IPS-NIHi7 (cell line): Measurements from ENCODE around the gene FGF22.
"Not testable (repeated sequence)": the region's sequence is repeated elsewhere in the genome, so short reads cannot be mapped to it uniquely, and the experiment has no call there.

ENCODE experiments used
- DNase-seq: peaks from one replicate; pipeline ENCODE4 v3.0.0; 2012; ENCODE audit warnings: mixed read lengths; ENCODE audit errors: extremely low spot score

Gene FGF22

DNA sequence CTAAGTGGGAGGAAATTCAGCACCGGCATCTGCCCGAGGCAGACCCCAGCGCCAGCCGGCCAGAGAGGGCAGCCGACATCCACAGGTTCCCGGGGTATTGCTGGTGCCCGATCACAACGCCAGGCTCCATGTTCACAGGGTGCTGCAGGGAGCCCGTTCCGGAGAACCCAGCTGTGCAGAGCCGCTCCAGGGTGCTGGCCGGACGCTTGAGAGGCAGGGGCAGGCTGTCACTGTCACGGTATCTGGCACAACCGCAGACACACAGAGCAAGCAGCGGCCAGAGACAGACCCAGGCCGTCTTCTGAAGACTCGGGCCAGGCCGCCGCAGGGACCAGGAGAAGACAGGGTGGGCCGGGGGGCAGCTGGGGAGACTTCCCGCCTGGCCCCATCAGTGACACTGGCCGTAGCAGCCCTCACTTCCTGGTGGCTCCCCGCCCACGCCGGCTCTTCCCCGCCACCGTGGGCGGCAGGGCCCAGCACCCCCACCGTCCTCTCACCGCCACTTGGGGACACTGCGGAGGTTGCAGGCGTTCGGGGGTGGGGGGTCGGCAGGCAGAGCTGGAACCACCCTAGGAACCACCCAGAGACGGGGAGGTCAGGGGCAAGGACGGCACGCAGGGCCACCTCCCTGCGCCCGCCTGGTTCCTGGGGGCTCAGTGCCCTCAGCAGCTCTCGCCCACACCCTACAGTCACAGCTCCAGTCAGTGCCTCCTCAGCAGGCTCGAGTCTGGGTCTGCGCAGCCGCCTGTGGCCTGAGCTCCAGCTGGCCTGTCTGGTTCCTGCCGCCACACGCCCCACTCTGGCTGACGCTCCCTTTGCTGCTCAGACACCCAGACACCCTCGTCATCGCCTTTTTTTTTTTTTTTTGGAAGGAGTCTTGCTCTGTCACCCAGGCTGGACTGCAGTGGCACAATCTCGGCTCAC lies 19.5 kb downstream of the FGF22 start:
- DNase-seq = no peak

DNA sequence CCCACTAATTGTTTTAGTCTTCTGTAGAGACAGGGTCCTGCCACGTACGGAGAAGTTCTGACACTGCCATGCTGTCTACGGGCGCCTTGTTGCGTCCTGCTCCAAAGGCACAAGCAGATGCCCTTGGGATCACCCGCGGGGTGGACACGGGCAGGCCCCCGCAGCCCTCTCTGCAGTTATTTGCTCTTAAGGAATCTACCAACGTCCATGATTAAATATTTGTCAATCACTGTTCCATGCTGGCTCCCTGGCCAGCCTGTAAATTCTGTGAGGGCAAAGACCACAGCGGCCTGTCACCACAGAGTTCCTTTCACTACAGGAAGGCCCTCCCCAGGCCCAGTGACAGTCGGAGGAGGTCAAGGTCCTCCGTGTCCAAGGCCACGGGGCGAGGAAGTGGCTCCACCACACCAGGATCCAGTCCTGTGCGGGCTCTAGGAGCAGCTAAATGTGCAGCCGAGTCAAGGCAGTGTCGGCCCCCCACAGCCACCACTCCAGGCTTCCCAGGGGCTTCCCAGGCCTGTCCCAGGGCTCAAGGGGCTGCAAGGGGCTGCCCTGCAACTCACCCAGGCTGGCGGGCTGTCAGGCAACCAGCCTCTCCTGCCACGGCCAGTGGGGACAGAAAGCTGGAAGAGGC lies 21.2 kb downstream of the FGF22 start:
- no peak for DNase-seq

GRCh38 chr19:661427-662196 lies 21.9 kb downstream of the FGF22 start:
- no peak for DNase-seq

DNA sequence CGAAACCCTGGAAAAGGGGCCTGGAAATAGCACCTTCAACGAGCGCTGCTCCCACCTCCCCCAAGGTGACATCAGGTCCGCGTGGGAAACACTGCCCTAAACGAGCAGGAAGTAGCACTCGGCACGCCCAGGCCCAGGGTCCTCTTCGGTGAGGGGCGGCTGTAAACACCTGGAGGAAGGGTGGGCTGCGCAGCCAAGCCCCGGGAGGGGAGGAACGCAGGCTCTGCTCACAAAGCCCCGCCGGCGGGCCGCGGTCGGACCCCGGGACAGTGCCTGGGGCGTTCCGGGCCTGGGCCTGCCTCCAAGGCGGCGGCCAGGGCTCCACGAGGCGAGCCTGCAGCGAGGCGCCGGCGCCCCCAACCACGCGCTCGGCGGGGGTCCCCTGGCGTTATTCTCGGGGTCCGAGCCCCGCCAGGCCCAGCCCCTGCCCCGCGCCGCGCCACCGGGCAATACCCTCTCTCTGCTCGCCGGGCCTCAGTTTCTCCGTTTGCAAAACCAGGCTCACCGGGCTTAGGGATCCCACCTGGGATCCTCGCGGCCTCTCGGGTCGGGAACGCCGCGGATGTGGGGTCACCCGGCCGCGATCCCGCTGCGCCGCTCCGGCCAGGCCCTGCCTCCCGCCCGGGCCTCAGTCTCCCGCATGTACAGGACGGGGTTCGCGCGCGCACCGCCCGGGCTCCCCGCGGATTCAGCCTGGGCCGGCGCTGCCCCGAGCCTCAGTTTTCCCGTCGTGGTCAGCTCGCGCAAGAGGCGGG lies 22.7 kb downstream of the FGF22 start:
- DNase-seq = peak; percentile 57

- DNase-seq = peak; percentile 96
Measured at GRCh38 chr19:662962-663681, 23.4 kb downstream of the FGF22 start, which contains the start of gene RNF126. TSS of gene RNF126 (minus strand) at chr19:663214. CDS start at chr19:663121, 93 bp downstream.

DNA sequence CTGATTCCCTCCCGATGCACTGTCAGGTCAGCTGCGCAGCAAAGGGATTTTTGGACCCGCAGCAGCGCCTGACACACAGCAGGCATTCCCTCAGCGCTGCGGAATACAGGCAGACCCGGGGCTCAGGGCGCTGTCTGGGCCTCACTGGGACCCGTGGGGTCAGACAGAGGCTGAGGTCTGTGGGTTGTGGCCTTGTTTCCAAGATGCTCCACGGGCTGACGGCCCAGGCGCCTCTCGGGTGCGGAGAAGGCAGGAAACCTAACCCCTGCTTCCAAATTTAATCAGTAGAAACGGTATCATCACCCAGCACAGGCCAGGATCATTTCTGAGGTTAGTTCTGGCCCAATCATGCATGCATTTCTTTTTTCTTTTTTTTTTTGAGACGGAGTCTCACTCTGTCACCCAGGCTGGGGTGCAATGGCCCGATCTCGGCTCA lies 24.0 kb downstream of the FGF22 start:
- DNase-seq = no peak

DNA sequence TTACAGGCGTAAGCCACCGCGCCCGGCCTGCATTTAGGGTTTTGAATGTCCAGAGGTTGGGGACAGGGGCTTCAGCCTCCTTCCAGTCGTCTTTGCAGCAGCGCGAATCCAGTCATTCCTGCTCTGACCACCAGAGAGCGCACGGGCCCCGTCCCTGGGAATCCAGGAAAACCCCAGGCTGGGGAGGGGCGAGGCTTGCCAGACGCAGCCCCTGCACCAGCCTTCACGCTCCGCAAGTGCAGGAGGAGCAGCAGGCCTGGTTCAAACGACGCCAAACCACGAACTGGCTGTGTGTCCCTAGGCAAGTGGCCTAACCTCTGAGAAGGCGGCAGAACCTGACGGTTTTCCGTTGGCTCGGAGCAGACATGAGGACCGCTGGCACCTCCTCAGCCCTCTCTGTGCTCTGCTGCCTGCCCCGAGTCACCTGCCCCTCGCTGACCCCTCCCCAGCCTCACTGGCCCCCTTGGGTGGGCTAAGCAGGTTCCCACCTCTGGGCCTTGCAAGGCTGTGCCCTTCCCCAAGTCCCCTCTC lies 25.3 kb downstream of the FGF22 start:
- peak; percentile 95 for DNase-seq

DNA sequence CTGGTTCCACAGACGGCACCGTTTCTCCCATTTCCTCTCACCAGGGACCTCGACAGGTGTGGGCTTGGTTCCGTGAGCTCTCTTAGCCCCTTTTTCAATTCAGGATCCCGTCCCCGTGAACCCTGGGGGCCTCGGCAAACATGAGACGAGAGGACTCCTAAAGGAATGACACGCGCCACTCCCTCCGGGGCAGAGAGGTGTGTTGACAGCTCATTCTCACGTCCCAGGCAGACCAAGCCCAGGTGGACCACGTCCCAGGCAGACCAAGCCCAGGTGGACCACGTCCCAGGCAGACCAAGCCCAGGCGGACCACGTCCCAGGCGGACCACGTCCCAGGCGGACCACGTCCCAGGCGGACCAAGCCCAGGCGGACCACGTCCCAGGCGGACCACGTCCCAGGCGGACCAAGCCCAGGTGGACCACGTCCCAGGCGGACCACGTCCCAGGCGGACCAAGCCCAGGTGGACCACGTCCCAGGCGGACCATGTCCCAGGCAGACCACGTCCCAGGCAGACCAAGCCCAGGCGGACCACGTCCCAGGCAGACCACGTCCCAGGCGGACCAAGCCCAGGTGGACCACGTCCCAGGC lies 27.4 kb downstream of the FGF22 start:
- not testable (repeated sequence) for DNase-seq

- not testable (repeated sequence) for DNase-seq
Measured at GRCh38 chr19:668675-669434, 29.2 kb downstream of the FGF22 start.

GRCh38 chr19:670609-671075 lies 31.0 kb downstream of the FGF22 start:
- DNase-seq = peak; percentile 53

GRCh38 chr19:674282-675151 lies 34.8 kb downstream of the FGF22 start:
- no peak for DNase-seq

DNA sequence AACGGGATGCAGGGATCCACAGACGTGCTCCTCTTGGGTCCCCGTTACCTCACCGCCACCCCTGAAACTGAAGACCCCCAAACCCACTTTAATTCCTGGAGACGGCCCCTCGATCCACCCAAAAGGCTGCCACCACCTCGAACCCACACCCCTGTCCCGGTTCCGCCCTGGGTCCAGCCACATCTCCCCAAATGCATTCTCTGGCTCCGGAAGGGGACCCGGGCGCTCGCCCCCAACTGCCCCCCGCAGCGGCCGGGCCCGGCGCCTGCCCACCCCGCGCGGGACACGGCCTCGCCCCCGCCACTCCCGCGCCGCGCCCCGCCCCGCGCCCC lies 36.3 kb downstream of the FGF22 start:
- DNase-seq = no peak

- no peak for DNase-seq
Measured at GRCh38 chr19:676339-677105, 36.8 kb downstream of the FGF22 start, which contains the start of gene FSTL3. TSS of gene FSTL3 (plus strand) at chr19:676392. CDS start at chr19:676424, 32 bp downstream.

GRCh38 chr19:677201-677600 lies 37.5 kb downstream of the FGF22 start:
- no peak for DNase-seq

GRCh38 chr19:677601-678436 lies 38.1 kb downstream of the FGF22 start:
- DNase-seq = no peak

GRCh38 chr19:678791-679388 lies 39.2 kb downstream of the FGF22 start:
- DNase-seq = no peak
